Smooth muscle cell (in vitro differentiated cells): Measurements from ENCODE around the gene DSCAML1. TPM values are rescaled to one million over a fixed set of nuclear protein-coding genes. Genes with fewer than 3 reads are reported as not detected.

Experiments
- DNase-seq: peaks from one replicate; lab custom pipeline; 2025; ENCODE audit not compliant: unreplicated experiment; lab: John Stamatoyannopoulos, UW
- H2AFZ ChIP-seq: fragments of 200-600 bp; sonication (generic); 2 replicates; pipeline ENCODE4 v1.6.0; 2016; ENCODE audit warnings: antibody characterized with exemption, low read depth, mild to moderate bottlenecking
- H3F3A ChIP-seq: fragments of 200-600 bp; sonication (generic); 2 replicates; pipeline ENCODE4 v1.6.0; 2017; ENCODE audit warnings: antibody characterized with exemption, low read depth
- H3K27ac ChIP-seq: fragments of 200-600 bp; sonication (generic); 2 replicates; pipeline ENCODE4 v1.5.1; 2016; ENCODE audit warnings: low read depth, mild to moderate bottlenecking
- H3K27me3 ChIP-seq: fragments of 200-600 bp; sonication (generic); 2 replicates; pipeline ENCODE4 v1.6.1; 2016; ENCODE audit warnings: low read depth, mild to moderate bottlenecking
- H3K36me3 ChIP-seq: fragments of 200-600 bp; sonication (generic); 2 replicates; pipeline ENCODE4 v1.5.1; 2016; ENCODE audit warnings: low read depth
- H3K4me1 ChIP-seq: fragments of 200-600 bp; sonication (generic); 2 replicates; pipeline ENCODE4 v1.5.1; 2016; ENCODE audit warnings: low read depth
- H3K4me2 ChIP-seq: fragments of 200-600 bp; sonication (generic); 2 replicates; pipeline ENCODE4 v1.6.0; 2016; ENCODE audit warnings: mild to moderate bottlenecking
- H3K4me3 ChIP-seq: fragments of 200-600 bp; sonication (generic); 2 replicates; pipeline ENCODE4 v1.5.1; 2016; ENCODE audit warnings: mild to moderate bottlenecking
- H3K79me2 ChIP-seq: fragments of 200-600 bp; sonication (generic); 2 replicates; pipeline ENCODE4 v1.6.0; 2016; ENCODE audit warnings: low read depth, mild to moderate bottlenecking
- H3K9ac ChIP-seq: fragments of 200-600 bp; sonication (generic); 2 replicates; pipeline ENCODE4 v1.6.0; 2016; ENCODE audit warnings: low read depth
- H3K9me3 ChIP-seq: fragments of 200-600 bp; sonication (generic); replicated peaks from 2 replicates; pipeline ENCODE4 v1.5.1; 2016; ENCODE audit warnings: low read depth
- H4K20me1 ChIP-seq: fragments of 200-600 bp; sonication (generic); 2 replicates; pipeline ENCODE4 v1.6.0; 2016; ENCODE audit warnings: low read depth
- whole genome bisulfite sequencing: methylation state at CpG from one replicate; pipeline ENCODE4 v1.1.7; 2016; ENCODE audit warnings: low lambda C conversion rate; 5-methylcytosine and 5-hydroxymethylcytosine counted together
- polyA plus RNA-seq: library from polyadenylated mRNA; unstranded; fragments of >200 nt; fragmentation: Nextera tagmentation; extraction: Ambion mirVana; gene quantifications from 2 replicates; pipeline ENCODE4 v1.2.1, GENCODE V29; 2016
- total RNA-seq: library from RNA; depleted of rRNA; stranded (reverse); fragments of >200 nt; gene quantifications from 2 replicates; pipeline ENCODE4 v1.2.3, GENCODE V29; 2014
- TF ChIP-seq, protein P1 (sequence below): fragments of 200-600 bp; sonication (generic); IDR thresholded peaks from 2 replicates; pipeline ENCODE4 v1.5.1; 2017; ENCODE audit warnings: borderline replicate concordance, mild to moderate bottlenecking, antibody characterized with exemption; ENCODE audit not compliant: insufficient read depth, poor library complexity, severe bottlenecking

DSCAML1 gene
- total and polyA plus RNA-seq, 2 experiments from 2014 or later = 0.22 TPM; not detected in 1

DNA sequence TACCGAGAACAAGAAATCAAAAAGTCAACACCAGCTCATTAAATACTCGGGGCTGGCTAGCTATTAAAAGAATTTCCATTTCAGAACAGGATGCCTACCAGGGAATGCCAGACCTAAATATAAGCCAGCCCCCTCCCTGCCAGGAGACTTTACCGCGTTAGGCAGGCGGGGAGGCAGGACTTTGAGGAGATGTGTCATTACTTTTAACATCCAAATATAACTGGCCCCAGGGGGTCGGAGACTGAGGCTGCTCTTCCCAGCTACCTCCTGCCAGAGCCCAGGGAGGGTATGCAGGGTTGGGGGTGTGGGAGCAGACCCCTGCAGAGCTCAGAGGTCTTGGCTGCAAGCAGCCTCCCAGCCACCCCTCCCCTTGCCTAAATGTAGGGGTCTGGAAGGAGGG is 183.5 kb downstream of the DSCAML1 start:
- Histone ChIP-seq H3K36me3 (no peaks in the 10 kb centered on the region), H2AFZ (no peak overlapping the region), H3K27me3 (peaks cover 28% of the 10 kb centered on the region), H3K9me3 (no peaks in the 10 kb centered on the region), H4K20me1 (no peaks in the 10 kb centered on the region), H3K4me2 (no peak overlapping the region), H3K4me1 (no peaks in the 10 kb centered on the region), H3K9ac (no peak overlapping the region), H3K4me3 (no peak overlapping the region), H3K27ac (no peak overlapping the region), H3K79me2 (no peaks in the 10 kb centered on the region), H3F3A (no peaks in the 10 kb centered on the region)
- TF ChIP-seq, protein P1, sequence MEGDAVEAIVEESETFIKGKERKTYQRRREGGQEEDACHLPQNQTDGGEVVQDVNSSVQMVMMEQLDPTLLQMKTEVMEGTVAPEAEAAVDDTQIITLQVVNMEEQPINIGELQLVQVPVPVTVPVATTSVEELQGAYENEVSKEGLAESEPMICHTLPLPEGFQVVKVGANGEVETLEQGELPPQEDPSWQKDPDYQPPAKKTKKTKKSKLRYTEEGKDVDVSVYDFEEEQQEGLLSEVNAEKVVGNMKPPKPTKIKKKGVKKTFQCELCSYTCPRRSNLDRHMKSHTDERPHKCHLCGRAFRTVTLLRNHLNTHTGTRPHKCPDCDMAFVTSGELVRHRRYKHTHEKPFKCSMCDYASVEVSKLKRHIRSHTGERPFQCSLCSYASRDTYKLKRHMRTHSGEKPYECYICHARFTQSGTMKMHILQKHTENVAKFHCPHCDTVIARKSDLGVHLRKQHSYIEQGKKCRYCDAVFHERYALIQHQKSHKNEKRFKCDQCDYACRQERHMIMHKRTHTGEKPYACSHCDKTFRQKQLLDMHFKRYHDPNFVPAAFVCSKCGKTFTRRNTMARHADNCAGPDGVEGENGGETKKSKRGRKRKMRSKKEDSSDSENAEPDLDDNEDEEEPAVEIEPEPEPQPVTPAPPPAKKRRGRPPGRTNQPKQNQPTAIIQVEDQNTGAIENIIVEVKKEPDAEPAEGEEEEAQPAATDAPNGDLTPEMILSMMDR = no peak
- WGBS = 10% methylated on average over 6 of the region's 6 CpGs
- no peak for DNase-seq

DNA sequence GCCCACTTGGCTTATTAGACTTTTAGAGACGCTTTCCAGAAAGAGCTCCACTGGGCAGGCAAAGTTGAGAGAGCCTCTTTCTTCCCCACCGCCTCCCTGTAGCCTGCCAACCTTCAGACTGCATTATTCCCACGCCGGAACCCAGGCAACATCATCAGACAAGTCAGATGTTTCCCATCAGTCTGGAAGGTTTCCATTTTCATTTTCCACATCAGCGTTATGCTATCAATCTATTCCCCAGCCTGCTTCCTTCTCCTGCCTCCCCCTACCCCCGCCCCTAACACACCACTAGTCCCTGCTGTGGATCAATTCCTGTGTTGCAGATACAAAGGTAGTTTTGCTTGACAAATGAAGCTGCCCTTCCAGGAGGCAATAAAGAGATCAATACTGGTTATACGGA is 184.8 kb downstream of the DSCAML1 start:
- DNase-seq = no peak
- no peak overlapping the region for H2AFZ ChIP-seq
- TF ChIP-seq, protein P1 = no peak
- H3K4me1 ChIP-seq = no peaks in the 10 kb centered on the region
- no peak overlapping the region for H3K9ac ChIP-seq
- no peaks in the 10 kb centered on the region for H3K9me3 ChIP-seq
- no peaks in the 10 kb centered on the region for H3K79me2 ChIP-seq
- no peak overlapping the region for H3K27ac ChIP-seq
- no peaks in the 10 kb centered on the region for H4K20me1 ChIP-seq
- no peaks in the 10 kb centered on the region for H3K36me3 ChIP-seq
- WGBS = 93% methylated on average over 7 of the region's 7 CpGs
- H3K27me3 ChIP-seq = peaks cover 28% of the 10 kb centered on the region
- H3K4me3 ChIP-seq = no peak overlapping the region
- no peaks in the 10 kb centered on the region for H3F3A ChIP-seq
- no peak overlapping the region for H3K4me2 ChIP-seq

DNA sequence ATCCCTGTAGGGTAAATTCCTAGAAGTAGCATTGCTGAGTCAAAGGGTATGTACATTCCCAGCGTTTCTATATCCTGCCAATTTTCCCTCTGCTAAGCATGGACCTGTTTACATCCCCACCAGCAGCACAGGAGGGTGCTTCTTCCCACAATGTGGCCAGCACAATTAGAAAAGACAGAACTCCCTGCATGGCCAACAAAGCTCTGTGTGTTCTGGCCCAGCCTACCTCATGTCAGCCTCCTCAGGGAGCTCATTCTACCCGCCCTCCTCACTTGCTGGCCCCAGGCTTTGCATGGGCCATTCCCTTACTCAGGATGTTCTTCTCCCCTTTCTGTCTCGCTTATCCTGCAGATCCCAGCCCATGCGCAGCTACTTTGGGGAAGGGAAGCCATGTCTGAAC is 186.1 kb downstream of the DSCAML1 start:
- no peak for DNase-seq
- H3K9ac ChIP-seq = no peak overlapping the region
- peaks cover 28% of the 10 kb centered on the region for H3K27me3 ChIP-seq
- no peak overlapping the region for H3K4me3 ChIP-seq
- H3K4me2 ChIP-seq = no peak overlapping the region
- H3K9me3 ChIP-seq = no peaks in the 10 kb centered on the region
- no peak overlapping the region for H2AFZ ChIP-seq
- no peaks in the 10 kb centered on the region for H3K4me1 ChIP-seq
- TF ChIP-seq, protein P1 = no peak
- no peaks in the 10 kb centered on the region for H3K36me3 ChIP-seq
- H4K20me1 ChIP-seq = no peaks in the 10 kb centered on the region
- H3F3A ChIP-seq = no peaks in the 10 kb centered on the region
- H3K27ac ChIP-seq = no peak overlapping the region
- no peaks in the 10 kb centered on the region for H3K79me2 ChIP-seq
- 78% methylated on average over 4 of the region's 4 CpGs for WGBS

DNA sequence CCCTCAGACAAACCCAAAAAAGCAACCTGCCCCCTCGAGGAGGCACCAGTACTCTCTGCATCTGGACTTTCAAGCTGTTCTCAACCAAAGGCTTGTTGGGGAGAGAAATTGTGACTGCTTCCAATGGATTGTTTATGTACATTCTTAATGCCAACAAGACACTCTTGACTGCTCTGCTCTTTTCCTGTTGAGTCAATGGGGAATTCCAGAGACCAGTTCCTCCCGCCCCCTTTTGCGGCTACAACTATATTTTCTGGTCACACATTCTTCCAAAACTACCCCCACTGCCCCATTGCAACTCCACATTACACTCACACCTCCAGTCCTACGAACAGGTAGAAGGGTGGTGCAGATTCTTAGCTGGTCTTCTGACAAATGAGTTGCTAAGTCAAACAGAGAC is 187.0 kb downstream of the DSCAML1 start:
- no peak overlapping the region for H2AFZ ChIP-seq
- TF ChIP-seq, protein P1 = no peak
- no peaks in the 10 kb centered on the region for H3F3A ChIP-seq
- H3K36me3 ChIP-seq = no peaks in the 10 kb centered on the region
- no peaks in the 10 kb centered on the region for H3K9me3 ChIP-seq
- no peaks in the 10 kb centered on the region for H3K4me1 ChIP-seq
- H3K27ac ChIP-seq = no peak overlapping the region
- H3K4me2 ChIP-seq = no peak overlapping the region
- H4K20me1 ChIP-seq = no peaks in the 10 kb centered on the region
- no peak for DNase-seq
- WGBS = 80% methylated on average over 4 of the region's 4 CpGs
- H3K4me3 ChIP-seq = no peak overlapping the region
- no peak overlapping the region for H3K9ac ChIP-seq
- H3K79me2 ChIP-seq = no peaks in the 10 kb centered on the region
- H3K27me3 ChIP-seq = peaks cover 28% of the 10 kb centered on the region
